Measurements from ENCODE around the gene CCDC127.

DNA sequence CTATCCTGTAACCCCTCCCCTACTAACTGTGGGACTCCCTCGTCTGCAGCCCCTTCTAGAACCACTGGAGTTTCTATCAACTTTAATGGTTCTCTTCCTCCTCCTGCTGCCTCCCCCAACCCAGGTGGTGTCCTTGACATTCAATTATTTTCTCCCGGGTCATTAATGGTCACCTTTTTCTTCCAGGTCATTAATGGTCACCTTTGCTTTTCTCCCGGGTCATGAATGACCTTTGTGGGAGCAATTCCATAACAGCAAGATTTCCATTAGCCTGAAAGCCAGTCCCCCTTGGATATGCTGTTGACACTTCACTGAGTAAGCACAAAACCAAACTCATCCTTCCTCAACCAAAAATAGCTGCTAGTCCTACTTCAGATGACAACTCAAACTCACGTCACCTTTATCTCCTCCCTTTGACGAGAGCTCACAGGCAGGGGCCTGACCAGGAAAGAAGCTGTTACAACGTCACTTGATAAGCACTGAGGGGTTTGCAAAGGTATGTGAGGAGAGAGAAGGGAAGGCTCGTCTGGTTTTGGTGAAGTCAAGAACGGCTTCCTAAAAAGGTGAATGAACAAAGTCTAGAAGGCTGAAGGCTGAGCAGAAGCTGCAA is 10.9 kb downstream of the CCDC127 start:
- TF ChIP-seq SUZ12 (IDR thresholded peaks at IDR 0.05; ENCODE audit: extremely low read depth, insufficient read depth, insufficient read length) (no peak), YY1 (IDR thresholded peaks at IDR 0.05; ENCODE audit: insufficient read depth, insufficient read length) (no peak), ZNF274 (IDR thresholded peaks at IDR 0.05; ENCODE audit: low read depth, low read length) (no peak)
